ENCODE results near the gene CCDC40. TPM values are rescaled to one million over a fixed set of nuclear protein-coding genes. Genes with fewer than 3 reads are reported as not detected.

The CCDC40 gene
- total and polyA plus RNA-seq, 9 of the 15 experiments (the other 6 are each of a cell fraction or from before 2014, with no cell fraction given), result 0.07 to 0.33 TPM; not detected in 7

GRCh38 chr17:80146121-80147034 is 109.9 kb downstream of the CCDC40 start (continued):
- peak; percentile 8 to 32; a peak in 1 of 4 replicates for TF ChIP-seq SIN3A (IDR thresholded peaks at IDR 0.05; ENCODE audit: borderline replicate concordance in 2 of 2, control insufficient read depth in 1 of 2, low read depth in 2 of 2, low read length in 2 of 2)
- no peak for TF ChIP-seq E2F8 (IDR thresholded peaks at IDR 0.05; ENCODE audit: low read depth, partially characterized antibody)
- no peak for TF ChIP-seq CCAR2 (IDR thresholded peaks at IDR 0.05; ENCODE audit: low read depth, low read length)
- no peak for TF ChIP-seq ZZZ3 (IDR thresholded peaks at IDR 0.05)
- no peak for TF ChIP-seq E2F4 (CRISPR knock-in tag; IDR thresholded peaks at IDR 0.05; ENCODE audit: low read depth)
- 0 out of 2 replicates have a peak, but pooled peaks have one; percentile 29 for TF ChIP-seq ZBTB49 (CRISPR knock-in tag; IDR thresholded peaks at IDR 0.05; ENCODE audit: borderline replicate concordance)
- no peak for TF ChIP-seq COPS2 (conservative IDR thresholded peaks at IDR 0.05)
- TF ChIP-seq TGIF2 (CRISPR knock-in tag; IDR thresholded peaks at IDR 0.05), result 0 out of 2 replicates have a peak, but pooled peaks have one; percentile 43
- TF ChIP-seq MTF1 (CRISPR knock-in tag; IDR thresholded peaks at IDR 0.05; ENCODE audit: borderline replicate concordance), result no peak
- no peak for TF ChIP-seq CEBPB (tag; IDR thresholded peaks at IDR 0.05)
- TF ChIP-seq ZNF766 (CRISPR knock-in tag; conservative IDR thresholded peaks at IDR 0.05), result no peak
- TF ChIP-seq HDAC6 (IDR thresholded peaks at IDR 0.05; ENCODE audit: low read depth, low read length), result no peak
- no peak for TF ChIP-seq ZNF239 (CRISPR knock-in tag; IDR thresholded peaks at IDR 0.05)
- no peak for TF ChIP-seq FOXO4 (CRISPR knock-in tag; IDR thresholded peaks at IDR 0.05)
- TF ChIP-seq ZBTB9 (CRISPR knock-in tag; IDR thresholded peaks at IDR 0.05), result no peak

Data from K562 (cell line).